Measurements from ENCODE around the gene CHST11.
"Not testable (repeated sequence)": the region's sequence is repeated elsewhere in the genome, so short reads cannot be mapped to it uniquely, and the experiment has no call there.

Gene CHST11

DNA sequence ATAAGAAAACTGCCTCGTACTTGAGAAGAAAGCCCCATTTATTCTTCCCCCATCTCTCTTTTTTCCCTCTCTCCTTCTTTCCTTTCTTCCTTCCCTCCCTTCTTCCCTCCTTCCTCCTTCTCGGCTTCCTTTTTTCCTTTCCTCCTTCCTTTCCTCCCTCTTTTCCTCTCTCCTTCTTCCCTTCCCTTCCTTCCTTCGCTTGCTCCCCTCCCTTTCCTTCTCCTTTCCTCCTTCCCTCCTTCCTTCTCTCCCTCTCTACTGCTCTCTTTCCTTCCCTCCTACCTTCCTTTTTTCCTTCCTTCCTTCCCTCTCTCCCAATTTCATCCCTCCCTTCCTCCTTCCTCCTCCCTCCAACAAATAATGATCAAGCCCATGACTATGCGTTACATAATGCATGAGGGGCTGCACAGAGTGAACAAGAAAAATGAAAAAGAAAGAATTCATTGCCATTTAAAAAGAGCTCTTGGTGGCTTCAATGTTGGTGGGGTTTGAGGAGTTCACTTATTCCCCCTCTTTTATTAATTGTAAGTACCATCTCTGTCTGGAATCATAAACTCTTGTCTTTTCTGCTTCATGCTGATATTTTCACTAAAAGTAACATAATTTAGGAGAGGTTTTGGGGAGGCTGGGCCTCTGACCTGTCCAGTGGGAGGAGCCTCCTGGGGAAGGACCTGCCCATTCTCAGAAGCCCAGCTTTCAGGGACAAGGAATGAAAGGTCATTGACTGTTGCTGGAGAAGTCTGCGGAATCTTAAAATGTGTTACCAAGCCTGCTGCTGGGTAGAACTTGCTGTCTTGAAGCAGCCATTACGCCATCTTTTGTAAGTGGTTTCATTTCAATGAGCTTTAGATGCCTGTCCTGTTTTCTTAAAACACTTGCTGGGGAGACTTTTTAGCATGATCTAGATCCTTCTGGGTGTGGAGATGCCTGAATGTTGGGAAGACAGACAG is 144.3 kb downstream of the CHST11 start:
- H3K27ac Mint-ChIP-seq = peak overlapping the region; percentile 57
- no peaks in the 10 kb centered on the region for H3K27me3 Mint-ChIP-seq
- peaks cover 81% of the 10 kb centered on the region for H3K4me1 Mint-ChIP-seq
- ATAC-seq = no peak
- H3K36me3 Mint-ChIP-seq = peaks cover 52% of the 10 kb centered on the region
- peak overlapping the region; percentile 10 for H3K4me3 Mint-ChIP-seq
- H3K9me3 Mint-ChIP-seq = no peaks in the 10 kb centered on the region

DNA sequence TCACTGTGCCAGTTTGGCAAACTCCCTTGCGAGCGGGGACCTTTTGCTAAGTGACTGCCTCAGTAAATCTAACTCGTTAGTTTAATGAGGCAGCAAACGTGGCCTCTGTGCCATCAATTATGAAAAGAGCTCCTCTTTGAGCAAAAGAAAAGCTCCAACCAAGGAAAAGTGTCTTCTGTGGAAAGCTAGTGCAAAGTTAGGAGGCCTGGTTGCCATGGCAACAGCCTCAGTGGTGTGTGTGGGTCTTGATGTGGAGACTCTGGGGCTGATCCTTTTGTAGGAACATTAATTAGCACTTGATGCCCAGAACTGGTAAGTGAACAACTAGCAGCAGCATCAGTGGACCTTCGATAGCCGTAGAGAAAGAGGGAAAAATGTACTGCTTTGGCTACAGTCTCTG is 145.7 kb downstream of the CHST11 start:
- peaks cover 65% of the 10 kb centered on the region for H3K36me3 Mint-ChIP-seq
- H3K4me1 Mint-ChIP-seq = peaks cover 73% of the 10 kb centered on the region
- no peak for ATAC-seq
- H3K4me3 Mint-ChIP-seq = no peak overlapping the region
- H3K27me3 Mint-ChIP-seq = no peaks in the 10 kb centered on the region
- peak overlapping the region; percentile 54 for H3K27ac Mint-ChIP-seq
- H3K9me3 Mint-ChIP-seq = no peaks in the 10 kb centered on the region

DNA sequence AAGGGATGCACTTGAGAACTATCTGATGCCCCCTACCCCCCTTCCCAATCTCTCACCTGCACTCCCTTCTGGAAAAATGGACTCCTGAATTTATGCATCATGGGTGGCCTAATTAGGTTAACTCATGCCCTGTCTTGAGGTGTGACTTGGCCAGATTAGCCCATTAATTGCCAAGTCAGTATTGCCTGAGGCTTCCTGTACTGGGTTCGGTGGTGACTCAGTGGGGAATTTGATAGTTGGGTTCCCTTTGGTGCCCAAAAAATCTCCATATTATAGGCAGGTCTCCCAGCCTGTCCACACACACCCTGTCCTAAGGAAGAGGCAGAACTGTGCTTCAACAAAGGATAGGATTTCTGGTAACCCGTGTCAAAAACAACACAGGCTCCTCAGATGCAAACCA is 146.1 kb downstream of the CHST11 start:
- H3K27ac Mint-ChIP-seq = peak overlapping the region; percentile 54
- H3K9me3 Mint-ChIP-seq = no peaks in the 10 kb centered on the region
- peaks cover 70% of the 10 kb centered on the region for H3K4me1 Mint-ChIP-seq
- no peak for ATAC-seq
- H3K36me3 Mint-ChIP-seq = peaks cover 68% of the 10 kb centered on the region
- H3K4me3 Mint-ChIP-seq = no peak overlapping the region
- no peaks in the 10 kb centered on the region for H3K27me3 Mint-ChIP-seq

DNA sequence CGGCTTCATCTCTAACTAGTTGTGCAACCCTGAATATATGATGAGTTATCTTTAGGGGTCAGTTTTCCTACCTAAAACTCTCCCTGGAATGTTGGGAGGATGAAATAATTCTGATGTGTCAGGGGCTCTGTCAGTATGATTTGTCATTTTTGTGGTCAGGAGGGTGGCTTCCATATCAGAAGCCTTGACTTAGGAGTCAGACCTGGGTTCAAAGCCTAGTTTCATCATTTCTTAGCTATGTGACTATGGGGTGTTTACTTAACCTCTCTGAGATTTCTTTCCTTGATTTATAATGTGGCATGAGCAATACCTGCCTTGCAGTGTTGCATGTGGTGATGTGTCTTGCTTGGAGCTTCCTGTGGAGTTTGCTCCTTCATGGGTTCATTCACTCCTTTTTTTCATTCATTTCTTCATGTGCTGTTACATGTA is 146.8 kb downstream of the CHST11 start:
- H3K9me3 Mint-ChIP-seq = no peaks in the 10 kb centered on the region
- no peak for ATAC-seq
- H3K27ac Mint-ChIP-seq = peak overlapping the region; percentile 34
- H3K4me3 Mint-ChIP-seq = no peak overlapping the region
- no peaks in the 10 kb centered on the region for H3K27me3 Mint-ChIP-seq
- peaks cover 70% of the 10 kb centered on the region for H3K36me3 Mint-ChIP-seq
- peaks cover 68% of the 10 kb centered on the region for H3K4me1 Mint-ChIP-seq

DNA sequence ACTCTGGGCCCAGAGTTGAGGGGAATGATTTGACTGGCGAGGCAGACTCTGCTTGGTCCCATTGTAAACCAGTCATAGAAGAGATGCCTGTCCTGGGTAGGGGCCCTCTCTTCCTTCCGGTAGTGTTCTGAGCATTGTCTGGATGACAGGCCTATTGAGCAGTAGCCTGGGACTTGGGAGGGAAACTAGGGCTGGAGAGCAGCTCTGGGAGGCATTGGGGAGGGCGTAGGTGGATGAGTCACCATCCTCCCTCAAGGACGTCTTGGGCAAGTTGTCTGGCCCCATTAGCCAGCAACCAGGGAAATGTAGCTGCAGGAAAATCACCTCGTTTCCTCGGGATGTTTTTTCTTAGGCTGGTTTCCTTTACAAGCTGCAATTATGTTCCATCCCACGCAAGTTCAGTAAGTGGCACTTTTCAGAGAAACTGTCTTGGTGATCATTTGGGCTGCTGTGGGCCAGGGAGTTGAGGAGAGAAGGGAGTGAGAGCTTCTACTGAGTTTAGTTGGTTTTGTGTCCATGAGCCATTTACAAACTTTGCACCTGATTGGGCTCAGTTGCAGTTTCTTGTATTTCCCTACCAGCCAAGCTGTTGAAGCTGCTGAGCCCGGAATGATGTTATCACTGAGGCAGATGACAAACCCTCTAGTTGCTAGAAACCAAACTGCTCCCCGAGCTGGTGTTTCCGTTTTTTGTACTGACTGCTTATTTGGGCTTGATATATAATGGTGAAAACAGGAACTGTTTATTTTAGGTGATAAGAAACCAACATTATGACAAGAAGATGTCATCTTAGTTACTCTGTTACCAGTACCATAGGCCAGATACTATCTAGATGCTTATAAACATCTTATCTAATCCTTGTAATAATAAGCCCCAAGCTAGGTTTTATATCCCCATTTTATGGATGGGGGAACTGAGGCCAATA is 147.6 kb downstream of the CHST11 start:
- Mint-ChIP-seq H3K27me3 (no peaks in the 10 kb centered on the region), H3K4me3 (peak overlapping the region; percentile 31), H3K27ac (peak overlapping the region; percentile 34), H3K36me3 (peaks cover 76% of the 10 kb centered on the region), H3K9me3 (no peaks in the 10 kb centered on the region), H3K4me1 (peaks cover 74% of the 10 kb centered on the region)
- peak; percentile 86 for ATAC-seq

DNA sequence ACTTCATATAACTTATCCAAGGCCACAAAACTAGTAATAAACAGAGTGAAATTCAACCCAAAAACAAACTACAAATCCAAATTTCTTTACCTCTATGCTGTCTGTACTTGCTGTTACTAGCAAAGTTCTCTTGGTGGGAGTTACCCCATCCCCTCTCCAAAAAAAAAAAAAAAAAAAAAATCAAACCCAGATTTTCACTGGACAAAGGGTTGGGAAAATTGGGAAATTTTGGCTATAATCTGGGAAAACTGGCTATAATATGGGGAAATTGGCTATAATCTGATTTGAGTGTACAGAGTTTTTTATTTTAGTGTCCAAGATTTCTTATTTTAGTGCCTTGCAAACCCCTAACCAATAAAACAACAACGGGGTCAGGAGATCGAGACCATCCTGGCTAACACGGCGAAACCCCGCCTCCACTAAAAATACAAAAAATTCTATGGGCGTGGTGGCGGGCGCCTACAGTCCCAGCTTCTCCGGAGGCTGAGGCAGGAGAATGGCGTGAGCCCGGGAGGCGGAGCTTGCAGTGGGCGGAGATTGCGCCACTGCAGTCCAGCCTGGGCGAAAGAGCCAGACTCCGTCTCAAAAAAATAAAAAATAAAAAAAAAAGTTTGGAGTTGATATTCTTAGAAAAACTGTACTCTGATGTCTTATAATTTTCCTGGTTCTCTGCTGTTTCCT is 148.4 kb downstream of the CHST11 start:
- ATAC-seq = no peak
- Mint-ChIP-seq H3K36me3 (peaks cover 76% of the 10 kb centered on the region), H3K9me3 (no peaks in the 10 kb centered on the region), H3K27me3 (no peaks in the 10 kb centered on the region), H3K27ac (peak overlapping the region; percentile 34), H3K4me1 (peaks cover 68% of the 10 kb centered on the region), H3K4me3 (no peak overlapping the region)

DNA sequence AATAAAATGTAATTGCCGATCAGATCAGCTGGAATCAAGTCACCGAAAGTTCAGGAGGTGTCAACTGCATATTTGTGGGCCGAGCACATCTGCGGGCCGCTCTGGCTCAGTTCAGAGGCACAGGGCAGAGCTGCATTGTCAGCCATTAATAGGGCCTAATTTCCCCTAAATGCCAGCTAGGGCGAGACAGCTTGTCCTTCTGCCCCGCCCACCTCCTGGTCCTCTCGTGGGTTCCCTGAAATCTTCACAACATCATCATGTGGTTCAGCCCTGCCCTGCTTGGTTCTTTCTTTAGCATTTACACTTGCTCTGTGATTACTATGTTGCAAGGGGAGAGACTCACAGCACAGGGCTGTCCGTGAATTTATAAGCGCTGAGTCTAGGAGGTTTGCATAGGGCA is 148.9 kb downstream of the CHST11 start:
- H3K36me3 Mint-ChIP-seq = peaks cover 70% of the 10 kb centered on the region
- no peaks in the 10 kb centered on the region for H3K27me3 Mint-ChIP-seq
- no peak overlapping the region for H3K27ac Mint-ChIP-seq
- no peak overlapping the region for H3K4me3 Mint-ChIP-seq
- no peak for ATAC-seq
- H3K4me1 Mint-ChIP-seq = peaks cover 62% of the 10 kb centered on the region
- no peaks in the 10 kb centered on the region for H3K9me3 Mint-ChIP-seq

DNA sequence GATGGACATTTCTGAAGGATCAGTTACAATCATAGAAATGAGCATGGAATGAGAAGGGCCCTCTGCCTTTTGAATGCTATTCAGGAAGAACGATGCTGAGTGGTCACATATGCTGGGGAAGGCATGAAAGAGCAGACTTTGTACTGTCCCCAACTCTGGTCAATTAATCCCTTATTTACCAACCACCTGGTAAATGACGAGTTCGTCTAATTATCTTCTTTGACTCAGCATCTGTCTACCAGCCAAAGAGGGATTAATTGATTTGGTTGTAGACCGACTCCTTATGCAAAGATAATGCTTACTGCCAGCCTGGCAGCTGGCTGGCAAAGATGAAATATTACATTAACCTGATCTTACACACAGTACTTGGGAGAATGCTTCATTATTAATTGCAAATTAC is 152.2 kb downstream of the CHST11 start:
- no peak for ATAC-seq
- peaks cover 5% of the 10 kb centered on the region for H3K9me3 Mint-ChIP-seq
- no peak overlapping the region for H3K4me3 Mint-ChIP-seq
- H3K27ac Mint-ChIP-seq = peak overlapping the region; percentile 5
- H3K4me1 Mint-ChIP-seq = peaks cover 61% of the 10 kb centered on the region
- no peaks in the 10 kb centered on the region for H3K27me3 Mint-ChIP-seq
- H3K36me3 Mint-ChIP-seq = peaks cover 69% of the 10 kb centered on the region

DNA sequence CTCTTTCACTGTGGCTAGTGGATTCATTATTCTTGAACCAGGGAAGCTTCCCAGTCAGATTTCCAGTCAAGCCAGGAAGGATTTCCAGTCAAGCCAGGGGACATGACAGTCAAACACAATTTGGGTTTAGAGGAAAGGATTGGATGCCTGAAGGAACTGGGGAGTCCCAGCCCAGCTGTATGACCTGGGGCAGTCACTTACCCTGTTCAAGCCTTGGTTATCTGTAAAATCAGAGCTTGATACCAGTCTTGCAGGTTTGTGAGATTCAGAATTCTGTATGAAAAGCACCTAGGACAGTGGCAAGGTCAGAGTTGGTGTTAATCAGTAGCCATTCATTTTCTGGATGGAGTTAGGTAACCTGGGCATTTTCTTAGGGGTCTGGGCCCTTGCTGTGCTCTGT is 152.7 kb downstream of the CHST11 start:
- Mint-ChIP-seq H3K27ac (no peak overlapping the region), H3K4me3 (no peak overlapping the region), H3K36me3 (peaks cover 68% of the 10 kb centered on the region), H3K4me1 (peaks cover 56% of the 10 kb centered on the region), H3K9me3 (peaks cover 5% of the 10 kb centered on the region), H3K27me3 (no peaks in the 10 kb centered on the region)
- no peak for ATAC-seq

DNA sequence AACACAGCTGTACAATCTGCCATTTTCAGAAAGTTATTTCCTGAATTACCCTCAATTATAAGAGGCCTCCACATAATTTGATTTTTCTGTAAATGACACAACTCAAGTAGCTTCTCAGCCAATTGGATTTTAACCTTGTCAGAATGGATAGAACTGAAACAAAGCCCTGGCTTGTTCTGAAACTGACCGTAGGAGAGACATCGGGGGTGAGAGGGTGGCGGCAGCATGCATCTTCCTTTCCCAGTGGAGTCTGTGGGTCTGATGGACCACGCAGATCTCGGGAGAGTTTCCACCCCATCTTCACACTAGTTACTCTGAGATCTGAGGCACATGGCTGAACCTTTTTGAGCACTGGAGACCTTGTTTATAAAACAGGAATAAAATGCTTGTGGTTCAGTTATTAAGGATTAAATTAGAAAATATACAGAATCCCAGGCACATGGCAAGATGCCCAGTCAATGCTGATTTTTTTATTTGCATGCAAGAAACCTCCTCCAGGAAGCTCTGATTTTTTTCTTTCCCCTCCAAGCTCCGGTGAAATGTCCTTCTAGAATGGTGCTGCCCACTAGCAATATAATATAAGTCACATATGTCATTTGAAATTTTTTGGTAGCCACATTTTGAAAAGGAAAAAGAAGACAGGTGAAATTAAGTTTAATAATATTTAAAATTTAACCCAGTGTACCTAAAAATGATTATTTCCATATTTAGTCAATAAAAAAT is 153.9 kb downstream of the CHST11 start:
- Mint-ChIP-seq H3K36me3 (peaks cover 67% of the 10 kb centered on the region), H3K9me3 (peaks cover 5% of the 10 kb centered on the region), H3K4me1 (peaks cover 50% of the 10 kb centered on the region), H3K4me3 (no peak overlapping the region), H3K27ac (no peak overlapping the region), H3K27me3 (no peaks in the 10 kb centered on the region)
- ATAC-seq = no peak

DNA sequence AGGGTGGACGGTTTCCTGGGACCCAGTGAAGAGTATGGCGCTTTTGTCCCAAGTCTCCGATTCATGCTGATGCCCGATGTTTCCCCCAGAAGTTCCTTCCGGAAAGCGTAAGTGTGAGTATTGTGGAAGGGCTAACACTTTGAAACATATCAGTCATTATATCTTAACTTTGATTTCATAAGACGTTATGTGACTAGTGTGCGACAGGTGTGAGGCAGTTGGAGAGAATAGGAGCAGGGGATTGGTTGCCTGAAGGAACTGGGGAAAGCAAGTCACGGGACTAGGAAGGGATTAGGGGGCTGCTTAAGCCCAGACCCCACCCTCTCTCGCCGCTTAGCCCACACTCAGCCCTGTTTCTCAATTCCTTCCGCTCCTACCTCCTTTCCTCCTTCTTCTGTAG is 154.9 kb downstream of the CHST11 start:
- H3K27ac Mint-ChIP-seq = peak overlapping the region; percentile 2
- ATAC-seq = no peak
- H3K9me3 Mint-ChIP-seq = peaks cover 5% of the 10 kb centered on the region
- peaks cover 50% of the 10 kb centered on the region for H3K4me1 Mint-ChIP-seq
- peaks cover 58% of the 10 kb centered on the region for H3K36me3 Mint-ChIP-seq
- no peaks in the 10 kb centered on the region for H3K27me3 Mint-ChIP-seq
- H3K4me3 Mint-ChIP-seq = no peak overlapping the region

DNA sequence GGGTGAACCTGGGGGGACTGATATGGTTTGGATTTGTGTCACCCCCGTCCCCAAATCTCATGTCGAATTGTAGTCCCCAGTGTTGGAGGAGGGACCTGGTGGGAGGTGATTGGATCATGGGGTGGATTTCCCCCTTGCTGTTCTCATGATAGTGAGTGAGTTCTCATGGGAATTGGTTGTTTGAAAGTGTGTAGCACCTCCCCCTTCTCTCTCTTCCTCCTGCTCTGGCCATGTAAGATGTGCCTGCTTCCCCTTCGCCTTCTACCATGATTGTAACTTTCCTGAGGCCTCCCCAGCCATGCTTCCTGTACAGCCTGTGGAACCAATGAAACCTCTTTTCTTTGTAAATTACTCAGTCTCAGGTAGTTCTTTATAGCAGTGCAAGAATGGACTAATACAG is 156.6 kb downstream of the CHST11 start:
- not testable (repeated sequence) for H3K4me3 Mint-ChIP-seq, ATAC-seq, H3K27me3 Mint-ChIP-seq, H3K9me3 Mint-ChIP-seq
- Mint-ChIP-seq H3K36me3 (peaks cover 47% of the 10 kb centered on the region), H3K4me1 (peaks cover 43% of the 10 kb centered on the region), H3K27ac (peak overlapping the region; percentile 2)

DNA sequence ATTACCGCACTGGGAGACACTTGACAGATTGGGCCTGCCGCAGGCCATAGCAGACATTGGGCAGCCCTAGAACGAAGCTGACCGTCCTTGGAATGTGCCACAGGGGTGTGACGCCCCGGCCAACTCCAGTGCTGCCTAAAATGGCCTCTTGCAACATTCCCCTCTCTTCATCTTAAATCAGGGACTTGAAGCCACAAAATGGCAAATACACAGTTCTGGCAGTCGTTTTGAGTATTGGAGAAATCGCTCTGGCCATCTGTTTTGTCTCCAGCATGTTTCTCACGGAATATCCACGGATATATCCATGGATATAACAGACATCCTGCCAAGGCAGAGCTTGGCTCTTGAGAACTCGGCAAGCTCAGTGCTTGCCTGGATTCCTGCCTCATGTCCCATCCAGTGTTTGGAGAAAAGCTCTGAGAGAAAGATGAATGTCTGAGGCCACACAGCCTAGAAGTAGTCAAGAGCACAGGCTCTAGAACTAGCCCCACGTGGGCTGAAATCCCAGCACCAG is 158.4 kb downstream of the CHST11 start:
- ATAC-seq = no peak
- peaks cover 43% of the 10 kb centered on the region for H3K36me3 Mint-ChIP-seq
- H3K27me3 Mint-ChIP-seq = no peaks in the 10 kb centered on the region
- no peak overlapping the region for H3K4me3 Mint-ChIP-seq
- H3K9me3 Mint-ChIP-seq = peaks cover 5% of the 10 kb centered on the region
- peak overlapping the region; percentile 49 for H3K27ac Mint-ChIP-seq
- peaks cover 36% of the 10 kb centered on the region for H3K4me1 Mint-ChIP-seq

DNA sequence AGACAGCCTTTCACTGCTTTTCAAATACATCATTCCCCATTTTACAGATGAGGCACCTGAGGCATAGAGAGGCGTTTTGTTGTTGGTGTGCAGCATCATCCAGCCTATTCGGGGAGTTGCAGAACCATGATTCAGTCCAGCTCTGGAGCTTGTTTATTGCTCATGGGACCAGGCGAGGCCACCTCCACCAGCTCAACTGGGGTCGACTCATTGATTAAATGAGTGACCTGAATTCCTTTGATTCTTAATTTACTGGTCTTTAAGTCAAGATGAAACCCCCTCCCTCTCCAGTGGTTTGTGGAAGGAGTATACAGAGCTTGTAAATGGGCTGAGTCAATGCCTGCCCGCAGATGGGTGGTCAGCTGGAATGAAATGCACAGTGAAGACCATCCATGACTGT is 161.9 kb downstream of the CHST11 start:
- Mint-ChIP-seq H3K4me1 (peaks cover 25% of the 10 kb centered on the region), H3K4me3 (no peak overlapping the region), H3K9me3 (peaks cover 1% of the 10 kb centered on the region), H3K27me3 (no peaks in the 10 kb centered on the region), H3K36me3 (peaks cover 26% of the 10 kb centered on the region), H3K27ac (no peak overlapping the region)
- ATAC-seq = no peak
